H1 (cell line): ENCODE measurements around the gene MYBPC1. TPM values are rescaled to one million over a fixed set of nuclear protein-coding genes. Genes with fewer than 3 reads are reported as not detected.

ENCODE experiments used
- RXRA ChIP-seq: IDR thresholded peaks from 2 replicates; pipeline ENCODE4 v1.6.1; 2011; ENCODE audit warnings: low read depth, mild to moderate bottlenecking, low read length, moderate library complexity; ENCODE audit not compliant: insufficient read depth
- SIX5 ChIP-seq: IDR thresholded peaks from 2 replicates; pipeline ENCODE4 v1.6.1; 2011; ENCODE audit warnings: mild to moderate bottlenecking, low read depth, low read length
- polyA plus RNA-seq, 7 experiments: library from polyadenylated mRNA; depleted of rRNA in 3 of 7; stranded (reverse) in 5 of 7; unstranded in 2 of 7; fragments of >200 nt in 5 of 7; fragments of 200-250 nt in 2 of 7; gene quantifications; 1 replicate in 5 of 7; 2 replicates in 1 of 7; 4 replicates in 1 of 7; pipeline versions ENCODE4 v1.2.1 to v1.2.3, GENCODE V29; 2011 to 2013; ENCODE audit warnings: missing spikeins in 2 of 7, mixed read lengths in 2 of 7
- total RNA-seq: library from RNA; stranded (reverse); fragmentation: NEBNext Ultra II Directional; extraction: Animal tissue kit (Norgen Biotek cat#: 25700); gene quantifications from 2 replicates; pipeline ENCODE4 v1.2.1, GENCODE V29; 2021
- TF ChIP-seq, protein P1 (sequence below), 3 experiments: IDR thresholded peaks; 1 replicate in 2 of 3; 2 replicates in 1 of 3; pipeline versions ENCODE4 v1.5.1 to v1.6.1; 2011; ENCODE audit warnings: low read length in 3 of 3, mild to moderate bottlenecking in 3 of 3, inconsistent platforms in 2 of 3, low read depth in 1 of 3, moderate library complexity in 1 of 3; ENCODE audit not compliant: insufficient read depth in 1 of 3; ENCODE audit errors: control extremely low read depth in 1 of 3

Gene MYBPC1
- total and polyA plus RNA-seq, 2 of the 8 experiments (the other 6 are each of a cell fraction or from before 2014, with no cell fraction given) = not detected

DNA sequence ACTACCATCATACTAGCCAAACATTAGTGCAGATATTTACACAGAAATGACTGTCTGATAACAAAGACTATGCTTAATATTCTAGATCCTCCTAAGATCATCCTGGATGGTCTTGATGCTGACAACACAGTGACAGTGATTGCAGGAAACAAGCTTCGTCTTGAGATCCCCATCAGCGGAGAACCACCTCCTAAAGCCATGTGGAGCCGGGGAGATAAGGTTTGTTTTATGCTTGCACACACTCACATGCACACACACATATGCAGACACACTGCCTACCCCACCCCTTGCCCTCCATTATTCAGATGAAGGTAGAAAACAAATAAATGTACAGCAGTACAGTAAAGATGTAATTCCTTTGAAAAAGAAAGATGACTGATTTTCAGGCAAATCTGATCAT, 58.3 kb downstream of the MYBPC1 start (continued):
- TF ChIP-seq, protein P1, sequence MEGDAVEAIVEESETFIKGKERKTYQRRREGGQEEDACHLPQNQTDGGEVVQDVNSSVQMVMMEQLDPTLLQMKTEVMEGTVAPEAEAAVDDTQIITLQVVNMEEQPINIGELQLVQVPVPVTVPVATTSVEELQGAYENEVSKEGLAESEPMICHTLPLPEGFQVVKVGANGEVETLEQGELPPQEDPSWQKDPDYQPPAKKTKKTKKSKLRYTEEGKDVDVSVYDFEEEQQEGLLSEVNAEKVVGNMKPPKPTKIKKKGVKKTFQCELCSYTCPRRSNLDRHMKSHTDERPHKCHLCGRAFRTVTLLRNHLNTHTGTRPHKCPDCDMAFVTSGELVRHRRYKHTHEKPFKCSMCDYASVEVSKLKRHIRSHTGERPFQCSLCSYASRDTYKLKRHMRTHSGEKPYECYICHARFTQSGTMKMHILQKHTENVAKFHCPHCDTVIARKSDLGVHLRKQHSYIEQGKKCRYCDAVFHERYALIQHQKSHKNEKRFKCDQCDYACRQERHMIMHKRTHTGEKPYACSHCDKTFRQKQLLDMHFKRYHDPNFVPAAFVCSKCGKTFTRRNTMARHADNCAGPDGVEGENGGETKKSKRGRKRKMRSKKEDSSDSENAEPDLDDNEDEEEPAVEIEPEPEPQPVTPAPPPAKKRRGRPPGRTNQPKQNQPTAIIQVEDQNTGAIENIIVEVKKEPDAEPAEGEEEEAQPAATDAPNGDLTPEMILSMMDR (IDR thresholded peaks at IDR 0.05; ENCODE audit: control extremely low read depth in 1 of 3, insufficient read depth in 1 of 3, low read depth in 1 of 3, low read length in 3 of 3) = no peak
- no peak for TF ChIP-seq RXRA
- no peak for TF ChIP-seq SIX5
